ENCODE measurements around the gene RAB11FIP5.

Gene RAB11FIP5

DNA sequence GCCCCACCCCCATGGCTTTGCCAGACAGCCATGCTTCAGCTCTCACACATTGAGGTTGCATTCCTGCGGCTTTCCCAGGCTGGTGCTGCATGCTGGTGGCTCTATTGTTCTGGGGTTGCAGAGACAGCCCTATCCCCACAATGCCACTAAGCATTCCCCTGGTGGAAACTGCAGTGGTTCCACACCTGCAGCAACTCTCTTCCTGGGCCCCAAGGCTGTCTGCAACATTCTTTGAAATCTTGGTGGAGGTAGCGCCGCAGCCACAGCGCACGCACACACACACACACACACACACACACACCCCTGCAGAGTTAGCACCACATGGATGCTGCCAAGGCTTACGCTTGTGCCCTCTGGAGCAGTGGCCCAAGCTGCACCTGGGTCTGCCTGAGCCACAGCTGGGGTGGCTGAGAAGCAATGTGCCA lies 62.6 kb downstream of the RAB11FIP5 start:
- no peaks in the 10 kb centered on the region for H3K9me3 ChIP-seq (ENCODE audit: low read length)
- no peak overlapping the region for H3K27ac ChIP-seq (ENCODE audit: low read depth, low read length, poor library complexity, severe bottlenecking)
- no peak overlapping the region for H2AFZ ChIP-seq (ENCODE audit: low read length)
- H3K27me3 ChIP-seq (ENCODE audit: insufficient read depth, low read length): no peaks in the 10 kb centered on the region
- H3K9ac ChIP-seq (ENCODE audit: low read length): no peak overlapping the region
- H3K4me1 ChIP-seq (ENCODE audit: insufficient read depth, low read length, severe bottlenecking): peaks cover 4% of the 10 kb centered on the region
- no peaks in the 10 kb centered on the region for H4K20me1 ChIP-seq (ENCODE audit: insufficient read depth, low read length)
- TF ChIP-seq, protein P1, sequence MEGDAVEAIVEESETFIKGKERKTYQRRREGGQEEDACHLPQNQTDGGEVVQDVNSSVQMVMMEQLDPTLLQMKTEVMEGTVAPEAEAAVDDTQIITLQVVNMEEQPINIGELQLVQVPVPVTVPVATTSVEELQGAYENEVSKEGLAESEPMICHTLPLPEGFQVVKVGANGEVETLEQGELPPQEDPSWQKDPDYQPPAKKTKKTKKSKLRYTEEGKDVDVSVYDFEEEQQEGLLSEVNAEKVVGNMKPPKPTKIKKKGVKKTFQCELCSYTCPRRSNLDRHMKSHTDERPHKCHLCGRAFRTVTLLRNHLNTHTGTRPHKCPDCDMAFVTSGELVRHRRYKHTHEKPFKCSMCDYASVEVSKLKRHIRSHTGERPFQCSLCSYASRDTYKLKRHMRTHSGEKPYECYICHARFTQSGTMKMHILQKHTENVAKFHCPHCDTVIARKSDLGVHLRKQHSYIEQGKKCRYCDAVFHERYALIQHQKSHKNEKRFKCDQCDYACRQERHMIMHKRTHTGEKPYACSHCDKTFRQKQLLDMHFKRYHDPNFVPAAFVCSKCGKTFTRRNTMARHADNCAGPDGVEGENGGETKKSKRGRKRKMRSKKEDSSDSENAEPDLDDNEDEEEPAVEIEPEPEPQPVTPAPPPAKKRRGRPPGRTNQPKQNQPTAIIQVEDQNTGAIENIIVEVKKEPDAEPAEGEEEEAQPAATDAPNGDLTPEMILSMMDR (IDR thresholded peaks at IDR 0.05; ENCODE audit: low read length): no peak
- TF ChIP-seq EZH2 (IDR thresholded peaks at IDR 0.05; ENCODE audit: borderline replicate concordance, low read length): no peak
- H3K36me3 ChIP-seq (ENCODE audit: insufficient read depth, low read length): no peaks in the 10 kb centered on the region
- no peaks in the 10 kb centered on the region for H3K79me2 ChIP-seq (ENCODE audit: insufficient read depth, low read length)
- H3K4me3 ChIP-seq (ENCODE audit: low read depth, low read length, poor library complexity, severe bottlenecking): no peak overlapping the region
- no peaks in the 10 kb centered on the region for H3K9me2 ChIP-seq (ENCODE audit: low read depth, low read length)
- no peaks in the 10 kb centered on the region for H3F3A ChIP-seq (ENCODE audit: insufficient read depth, low read length)
- H3K4me2 ChIP-seq (ENCODE audit: low read length): no peak overlapping the region

DNA sequence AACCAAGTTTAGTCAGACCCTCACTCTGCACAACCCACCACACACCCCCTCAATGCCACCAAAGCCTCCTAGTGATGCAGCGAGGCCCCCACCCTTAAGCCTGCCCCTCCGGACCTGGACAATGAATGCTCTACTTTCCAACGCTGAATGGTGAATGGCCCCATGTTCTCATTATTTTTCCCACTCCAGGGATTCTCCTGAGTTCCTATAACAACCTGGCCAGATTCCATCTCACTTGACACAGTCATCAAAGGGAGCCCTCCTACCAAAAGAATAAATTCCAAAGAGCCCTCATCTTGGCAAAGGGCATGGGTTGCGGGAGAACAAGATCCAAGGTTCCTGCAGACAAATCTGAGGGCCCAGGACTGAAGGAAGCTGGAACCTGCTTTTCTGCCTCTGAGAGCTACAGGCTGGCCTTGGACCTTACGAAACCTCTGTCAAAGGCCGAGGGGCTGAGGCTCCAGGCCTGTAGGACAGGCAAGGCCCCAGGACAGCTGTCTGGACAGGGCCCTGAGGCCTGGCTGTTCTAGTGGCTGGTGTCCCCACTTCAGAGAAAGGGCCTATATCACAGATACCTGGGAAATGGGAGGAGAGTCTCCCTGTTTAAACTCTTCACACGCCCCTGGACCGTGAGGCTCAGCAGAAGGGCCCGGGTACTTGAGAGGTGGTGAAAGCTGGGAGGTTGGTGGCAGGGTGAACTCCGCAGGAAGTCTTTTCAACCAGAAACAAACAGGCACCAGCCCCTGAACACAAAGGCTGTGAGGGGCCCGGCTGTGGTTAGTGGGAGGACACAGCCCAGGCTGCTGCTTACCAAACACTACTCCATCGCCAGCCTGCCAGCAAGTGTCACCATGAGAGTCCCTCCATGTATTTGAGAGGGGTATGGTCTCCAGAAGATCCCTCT lies 68.6 kb downstream of the RAB11FIP5 start:
- H3K9me3 ChIP-seq (ENCODE audit: low read length): no peaks in the 10 kb centered on the region
- no peak for TF ChIP-seq EZH2 (IDR thresholded peaks at IDR 0.05; ENCODE audit: borderline replicate concordance, low read length)
- TF ChIP-seq, protein P1 (IDR thresholded peaks at IDR 0.05; ENCODE audit: low read length): no peak
- H2AFZ ChIP-seq (ENCODE audit: low read length): no peak overlapping the region
- H3K36me3 ChIP-seq (ENCODE audit: insufficient read depth, low read length): no peaks in the 10 kb centered on the region
- no peak overlapping the region for H3K9ac ChIP-seq (ENCODE audit: low read length)
- no peaks in the 10 kb centered on the region for H3K79me2 ChIP-seq (ENCODE audit: insufficient read depth, low read length)
- H4K20me1 ChIP-seq (ENCODE audit: insufficient read depth, low read length): no peaks in the 10 kb centered on the region
- peaks cover 14% of the 10 kb centered on the region for H3K4me1 ChIP-seq (ENCODE audit: insufficient read depth, low read length, severe bottlenecking)
- no peaks in the 10 kb centered on the region for H3K27me3 ChIP-seq (ENCODE audit: insufficient read depth, low read length)
- H3K4me2 ChIP-seq (ENCODE audit: low read length): no peak overlapping the region; the same call in 1 of the 2 replicates
- H3K4me3 ChIP-seq (ENCODE audit: low read depth, low read length, poor library complexity, severe bottlenecking): no peak overlapping the region
- no peaks in the 10 kb centered on the region for H3F3A ChIP-seq (ENCODE audit: insufficient read depth, low read length)
- no peak overlapping the region for H3K27ac ChIP-seq (ENCODE audit: low read depth, low read length, poor library complexity, severe bottlenecking)
- no peaks in the 10 kb centered on the region for H3K9me2 ChIP-seq (ENCODE audit: low read depth, low read length)

DNA sequence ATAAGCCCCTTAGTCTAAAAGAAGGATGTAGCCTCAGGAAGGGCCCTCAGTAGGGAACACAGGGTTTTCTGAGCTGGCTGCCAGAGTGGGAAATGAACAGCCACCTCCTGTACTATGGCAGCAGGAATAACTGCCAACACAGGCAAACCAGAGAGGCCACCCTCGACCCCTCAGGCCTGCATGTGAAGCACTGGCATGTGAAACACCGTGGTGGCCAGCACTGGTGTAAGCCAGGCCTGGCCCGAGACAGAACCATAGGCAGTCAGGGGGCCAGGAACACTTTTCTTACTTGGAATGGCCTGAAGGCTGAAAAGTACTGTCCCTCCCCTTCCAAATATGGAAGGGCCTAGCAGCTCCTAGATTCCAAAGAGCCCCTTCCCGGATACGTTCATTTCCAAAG lies 69.5 kb downstream of the RAB11FIP5 start:
- Histone ChIP-seq H3F3A (ENCODE audit: insufficient read depth, low read length) (no peaks in the 10 kb centered on the region), H3K9ac (ENCODE audit: low read length) (no peak overlapping the region), H3K4me3 (ENCODE audit: low read depth, low read length, poor library complexity, severe bottlenecking) (no peak overlapping the region), H3K4me2 (ENCODE audit: low read length) (no peak overlapping the region), H3K9me3 (ENCODE audit: low read length) (no peaks in the 10 kb centered on the region), H3K9me2 (ENCODE audit: low read depth, low read length) (no peaks in the 10 kb centered on the region), H3K4me1 (ENCODE audit: insufficient read depth, low read length, severe bottlenecking) (peaks cover 14% of the 10 kb centered on the region), H3K27me3 (ENCODE audit: insufficient read depth, low read length) (no peaks in the 10 kb centered on the region), H4K20me1 (ENCODE audit: insufficient read depth, low read length) (no peaks in the 10 kb centered on the region), H3K36me3 (ENCODE audit: insufficient read depth, low read length) (no peaks in the 10 kb centered on the region), H2AFZ (ENCODE audit: low read length) (no peak overlapping the region), H3K79me2 (ENCODE audit: insufficient read depth, low read length) (no peaks in the 10 kb centered on the region), H3K27ac (ENCODE audit: low read depth, low read length, poor library complexity, severe bottlenecking) (no peak overlapping the region)
- no peak for TF ChIP-seq EZH2 (IDR thresholded peaks at IDR 0.05; ENCODE audit: borderline replicate concordance, low read length)
- TF ChIP-seq, protein P1 (IDR thresholded peaks at IDR 0.05; ENCODE audit: low read length): no peak
